Peyer's patch (tissue), 4 donors: ENCODE measurements around the gene POLR3F.

Experiments used
- POLR2A ChIP-seq, 2 donors: fragments of 450-650 bp; IDR thresholded peaks; one replicate each; pipeline ENCODE4 v1.5.1; 2017; ENCODE audit warnings: antibody characterized with exemption in 2 of 2, mild to moderate bottlenecking in 2 of 2, moderate library complexity in 2 of 2
- TF ChIP-seq, protein P1 (sequence below), 6 experiments: fragments of 450-650 bp in 4 of 6; fragments of 200-600 bp in 2 of 6; sonication (generic) in 1 of 6; IDR thresholded peaks; one replicate each; pipeline ENCODE4 v1.5.1; 2017 to 2019; ENCODE audit warnings: antibody characterized with exemption in 6 of 6, mild to moderate bottlenecking in 3 of 6, moderate library complexity in 1 of 6

DNA sequence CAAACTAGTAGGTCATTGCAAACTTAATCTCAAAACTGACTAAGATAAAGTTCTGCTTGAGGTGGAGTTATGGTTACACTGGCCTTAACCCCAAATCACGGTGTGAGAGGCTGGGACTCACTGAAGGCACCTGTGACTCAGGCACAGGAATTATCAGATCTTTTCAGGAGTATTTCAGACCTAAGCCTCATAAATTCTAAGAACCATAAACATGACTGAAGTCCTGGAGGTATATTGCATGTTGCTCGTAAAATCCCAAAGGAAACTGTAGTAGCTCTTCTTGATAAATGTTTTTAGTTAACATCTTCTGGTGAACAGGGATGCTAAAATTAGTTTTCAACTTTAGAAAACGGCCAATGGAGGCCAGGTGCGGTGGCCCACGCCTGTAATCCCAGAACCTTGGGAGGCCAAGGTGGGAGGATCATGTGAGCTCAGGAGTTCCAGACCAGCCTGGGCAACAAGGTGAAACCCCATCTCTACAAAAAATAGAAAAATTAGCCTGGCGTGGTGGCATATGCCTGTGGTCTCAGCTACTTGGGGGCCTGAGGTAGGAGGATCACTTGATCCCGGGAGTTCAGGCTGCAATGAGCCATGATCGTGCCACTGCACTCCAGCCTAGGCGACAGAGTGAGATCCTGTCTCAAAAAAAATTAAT is 36.9 kb upstream of the POLR3F start:
- TF ChIP-seq, protein P1, sequence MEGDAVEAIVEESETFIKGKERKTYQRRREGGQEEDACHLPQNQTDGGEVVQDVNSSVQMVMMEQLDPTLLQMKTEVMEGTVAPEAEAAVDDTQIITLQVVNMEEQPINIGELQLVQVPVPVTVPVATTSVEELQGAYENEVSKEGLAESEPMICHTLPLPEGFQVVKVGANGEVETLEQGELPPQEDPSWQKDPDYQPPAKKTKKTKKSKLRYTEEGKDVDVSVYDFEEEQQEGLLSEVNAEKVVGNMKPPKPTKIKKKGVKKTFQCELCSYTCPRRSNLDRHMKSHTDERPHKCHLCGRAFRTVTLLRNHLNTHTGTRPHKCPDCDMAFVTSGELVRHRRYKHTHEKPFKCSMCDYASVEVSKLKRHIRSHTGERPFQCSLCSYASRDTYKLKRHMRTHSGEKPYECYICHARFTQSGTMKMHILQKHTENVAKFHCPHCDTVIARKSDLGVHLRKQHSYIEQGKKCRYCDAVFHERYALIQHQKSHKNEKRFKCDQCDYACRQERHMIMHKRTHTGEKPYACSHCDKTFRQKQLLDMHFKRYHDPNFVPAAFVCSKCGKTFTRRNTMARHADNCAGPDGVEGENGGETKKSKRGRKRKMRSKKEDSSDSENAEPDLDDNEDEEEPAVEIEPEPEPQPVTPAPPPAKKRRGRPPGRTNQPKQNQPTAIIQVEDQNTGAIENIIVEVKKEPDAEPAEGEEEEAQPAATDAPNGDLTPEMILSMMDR (IDR thresholded peaks at IDR 0.05), result no peak
- no peak for TF ChIP-seq POLR2A (IDR thresholded peaks at IDR 0.05)
